Neuronal stem cell (in vitro differentiated cells): Measurements from ENCODE around the gene LMF1.
A peak's percentile ranks its signal among the peaks of the same experiment; 100 is the strongest.

ENCODE experiments used
- DNase-seq: peaks from one replicate; pipeline ENCODE4 v3.0.0-alpha.2; 2013; ENCODE audit warnings: low spot score
- H2AFZ ChIP-seq: one replicate; pipeline ENCODE4 v1.6.1; 2013; ENCODE audit warnings: mild to moderate bottlenecking, low read length, inconsistent platforms
- H2AK5ac ChIP-seq: 2 replicates; pipeline ENCODE4 v1.6.1; 2013; ENCODE audit warnings: low read depth, mild to moderate bottlenecking, inconsistent platforms, low read length, moderate library complexity, mixed read lengths
- H2BK120ac ChIP-seq: 2 replicates; pipeline ENCODE4 v1.6.1; 2013; ENCODE audit warnings: low read depth, mild to moderate bottlenecking, inconsistent platforms, low read length, moderate library complexity, mixed read lengths
- H2BK12ac ChIP-seq: one replicate; pipeline ENCODE4 v1.6.1; 2013; ENCODE audit warnings: low read length, inconsistent platforms
- H2BK15ac ChIP-seq: 2 replicates; pipeline ENCODE4 v1.6.1; 2013; ENCODE audit warnings: mild to moderate bottlenecking, low read length, inconsistent platforms, mixed read lengths
- H2BK5ac ChIP-seq: one replicate; pipeline ENCODE4 v1.6.1; 2013; ENCODE audit warnings: inconsistent platforms, mild to moderate bottlenecking, low read length, moderate library complexity
- H3K14ac ChIP-seq: one replicate; pipeline ENCODE4 v1.6.1; 2013; ENCODE audit warnings: low read length, inconsistent platforms
- H3K18ac ChIP-seq: 2 replicates; pipeline ENCODE4 v1.6.1; 2013; ENCODE audit warnings: low read length, inconsistent platforms
- H3K23ac ChIP-seq: 2 replicates; pipeline ENCODE4 v1.6.1; 2013; ENCODE audit warnings: low read depth, mild to moderate bottlenecking, mixed read lengths, low read length, inconsistent platforms; ENCODE audit not compliant: poor library complexity
- H3K27ac ChIP-seq: replicated peaks from 3 replicates; pipeline ENCODE4 v1.5.1; 2013; ENCODE audit warnings: low read length, inconsistent platforms
- H3K27me3 ChIP-seq, 3 experiments: 2 replicates each; pipeline ENCODE4 v1.6.1; 2013; ENCODE audit warnings: low read length in 3 of 3, mild to moderate bottlenecking in 2 of 3, inconsistent platforms in 1 of 3, low read depth in 1 of 3, mixed read lengths in 1 of 3, moderate library complexity in 1 of 3; ENCODE audit not compliant: control insufficient read depth in 3 of 3, insufficient read depth in 3 of 3
- H3K36me3 ChIP-seq, 2 donors: replicated peaks in 1 of 2; 2 replicates each; pipeline ENCODE4 v1.6.1; 2013; ENCODE audit warnings: low read length in 2 of 2; ENCODE audit not compliant: control insufficient read depth in 2 of 2, insufficient read depth in 2 of 2
- H3K4ac ChIP-seq: 2 replicates; pipeline ENCODE4 v1.6.1; 2013; ENCODE audit warnings: inconsistent platforms, mild to moderate bottlenecking, low read length, moderate library complexity
- H3K4me1 ChIP-seq, 2 donors: 1 replicate in 1 of 2; 2 replicates in 1 of 2; pipeline ENCODE4 v1.6.1; 2013; ENCODE audit warnings: low read length in 2 of 2, low read depth in 1 of 2; ENCODE audit not compliant: control insufficient read depth in 2 of 2, insufficient read depth in 1 of 2
- H3K4me2 ChIP-seq: one replicate; pipeline ENCODE4 v1.6.1; 2013; ENCODE audit warnings: mild to moderate bottlenecking, low read length, inconsistent platforms; ENCODE audit not compliant: insufficient read depth, poor library complexity, severe bottlenecking
- H3K4me3 ChIP-seq, 2 donors: 2 replicates each; pipeline ENCODE4 v1.5.1; 2013; ENCODE audit warnings: low read length in 2 of 2, mild to moderate bottlenecking in 2 of 2, inconsistent platforms in 1 of 2, moderate library complexity in 1 of 2
- H3K79me1 ChIP-seq: one replicate; pipeline ENCODE4 v1.6.1; 2013; ENCODE audit warnings: low read depth, mild to moderate bottlenecking, inconsistent platforms, low read length, moderate library complexity
- H3K9ac ChIP-seq: one replicate; pipeline ENCODE4 v1.6.1; 2013; ENCODE audit warnings: mild to moderate bottlenecking, low read depth, low read length, inconsistent platforms; ENCODE audit not compliant: poor library complexity
- H3K9me3 ChIP-seq, 2 donors: replicated peaks in 1 of 2; 2 replicates each; pipeline versions ENCODE3 to v1.6.1; 2013; ENCODE audit warnings: low read length in 2 of 2, mild to moderate bottlenecking in 2 of 2, inconsistent platforms in 1 of 2, low read depth in 1 of 2, mixed read lengths in 1 of 2, moderate library complexity in 1 of 2; ENCODE audit not compliant: control insufficient read depth in 2 of 2, insufficient read depth in 1 of 2
- H4K8ac ChIP-seq: one replicate; pipeline ENCODE4 v1.6.1; 2013; ENCODE audit warnings: low read depth, mild to moderate bottlenecking, inconsistent platforms, low read length, moderate library complexity
- H4K91ac ChIP-seq: one replicate; pipeline ENCODE4 v1.6.1; 2013; ENCODE audit warnings: low read length, low read depth, mild to moderate bottlenecking, inconsistent platforms; ENCODE audit not compliant: poor library complexity
- WGBS, 2 donors: extraction: QIAGEN DNeasy Blood & Tissue Kit; methylation state at CpG; one replicate each; pipeline ENCODE4 v1.1.7; 2013; ENCODE audit warnings: missing lambda C conversion rate in 2 of 2, mixed read lengths in 1 of 2; ENCODE audit not compliant: insufficient read length in 2 of 2, insufficient replicate concordance in 1 of 2; ENCODE audit errors: extremely low coverage in 2 of 2; 5-methylcytosine and 5-hydroxymethylcytosine counted together

The LMF1 gene

GRCh38 chr16:927931-928330 is 42.9 kb downstream of the LMF1 start:
- Histone ChIP-seq H3K4me3 (no peak overlapping the region), H2BK15ac (no peak overlapping the region), H4K8ac (peak overlapping the region; percentile 65), H3K4me2 (no peak overlapping the region), H2BK12ac (no peak overlapping the region), H3K18ac (peak overlapping the region; percentile 85), H3K4me1 (peaks cover 5 to 12% of the 10 kb centered on the region in 2 donors), H3K27ac (peak overlapping the region; percentile 59), H2AK5ac (peak overlapping the region; percentile 75), H3K79me1 (peaks cover 4% of the 10 kb centered on the region), H3K14ac (peak overlapping the region; percentile 63), H3K23ac (no peak overlapping the region), H3K4ac (no peak overlapping the region), H2BK5ac (peak overlapping the region; percentile 53), H4K91ac (no peak overlapping the region), H3K27me3 (peaks cover 0 to 4% (median 0%) of the 10 kb centered on the region in 3 experiments), H3K36me3 (peaks cover 0 to 8% of the 10 kb centered on the region in 2 donors), H3K9ac (peak overlapping the region; percentile 21), H2AFZ (no peak overlapping the region), H2BK120ac (no peak overlapping the region), H3K9me3 (peaks cover 22 to 32% of the 10 kb centered on the region in 2 donors)
- DNase-seq = no peak
- WGBS, 2 donors = no CpG with 5 or more reads among the region's 18 CpGs

GRCh38 chr16:927406-927805 is 43.4 kb downstream of the LMF1 start:
- Histone ChIP-seq H2BK12ac (no peak overlapping the region), H3K4ac (no peak overlapping the region), H2BK120ac (no peak overlapping the region), H2AFZ (no peak overlapping the region), H2AK5ac (no peak overlapping the region), H3K14ac (no peak overlapping the region), H3K18ac (no peak overlapping the region), H3K36me3 (peaks cover 0 to 6% of the 10 kb centered on the region in 2 donors), H3K23ac (peak overlapping the region; percentile 31), H3K27me3 (peaks cover 0 to 4% (median 0%) of the 10 kb centered on the region in 3 experiments), H3K79me1 (peaks cover 4% of the 10 kb centered on the region), H3K4me1 (peaks cover 5 to 12% of the 10 kb centered on the region in 2 donors), H3K9me3 (peaks cover 23 to 33% of the 10 kb centered on the region in 2 donors), H4K8ac (no peak overlapping the region), H3K9ac (no peak overlapping the region), H3K27ac (peak overlapping the region; percentile 59), H3K4me2 (no peak overlapping the region), H4K91ac (no peak overlapping the region), H3K4me3 (no peak overlapping the region), H2BK5ac (no peak overlapping the region), H2BK15ac (no peak overlapping the region)
- DNase-seq = no peak
- WGBS, 2 donors = no CpG with 5 or more reads among the region's 15 CpGs

GRCh38 chr16:926715-927114 is 44.1 kb downstream of the LMF1 start:
- H4K91ac ChIP-seq = no peak overlapping the region
- no peak overlapping the region for H3K4ac ChIP-seq
- H4K8ac ChIP-seq = no peak overlapping the region
- H2AK5ac ChIP-seq = no peak overlapping the region
- peaks cover 25 to 40% of the 10 kb centered on the region in 2 donors for H3K9me3 ChIP-seq
- no peak for DNase-seq
- H2BK15ac ChIP-seq = no peak overlapping the region
- no peak overlapping the region for H2BK120ac ChIP-seq
- no peak overlapping the region for H3K9ac ChIP-seq
- H3K4me1 ChIP-seq = peaks cover 4 to 12% of the 10 kb centered on the region in 2 donors
- no CpG with 5 or more reads among the region's 8 CpGs for WGBS, 2 donors
- H3K27me3 ChIP-seq = peaks cover 0 to 4% (median 0%) of the 10 kb centered on the region in 3 experiments
- H3K36me3 ChIP-seq = peaks cover 0 to 6% of the 10 kb centered on the region in 2 donors
- no peak overlapping the region for H3K4me2 ChIP-seq
- no peak overlapping the region for H3K23ac ChIP-seq
- H3K4me3 ChIP-seq = no peak overlapping the region
- H3K27ac ChIP-seq = no peak overlapping the region
- H3K14ac ChIP-seq = no peak overlapping the region
- no peak overlapping the region for H3K18ac ChIP-seq
- peaks cover 4% of the 10 kb centered on the region for H3K79me1 ChIP-seq
- no peak overlapping the region for H2BK5ac ChIP-seq
- H2BK12ac ChIP-seq = no peak overlapping the region
- H2AFZ ChIP-seq = no peak overlapping the region

- H3K4me3 ChIP-seq = no peak overlapping the region
- H2BK5ac ChIP-seq = no peak overlapping the region
- no peak overlapping the region for H3K18ac ChIP-seq
- H4K91ac ChIP-seq = no peak overlapping the region
- H3K79me1 ChIP-seq = peaks cover 4% of the 10 kb centered on the region
- no peak overlapping the region for H3K14ac ChIP-seq
- no peak overlapping the region for H2BK120ac ChIP-seq
- H3K9me3 ChIP-seq = peaks cover 25 to 40% of the 10 kb centered on the region in 2 donors
- no peak overlapping the region for H3K4me2 ChIP-seq
- no peak overlapping the region for H3K9ac ChIP-seq
- no peak overlapping the region for H3K23ac ChIP-seq
- WGBS, 2 donors = no CpG with 5 or more reads among the region's 13 CpGs
- no peak overlapping the region for H4K8ac ChIP-seq
- H3K36me3 ChIP-seq = peaks cover 0 to 6% of the 10 kb centered on the region in 2 donors
- H3K4ac ChIP-seq = no peak overlapping the region
- H3K27me3 ChIP-seq = peaks cover 0 to 4% (median 0%) of the 10 kb centered on the region in 3 experiments
- no peak overlapping the region for H2BK12ac ChIP-seq
- H2AFZ ChIP-seq = no peak overlapping the region
- no peak overlapping the region for H2BK15ac ChIP-seq
- H3K4me1 ChIP-seq = peaks cover 0 to 7% of the 10 kb centered on the region in 2 donors
- no peak for DNase-seq
- no peak overlapping the region for H3K27ac ChIP-seq
- no peak overlapping the region for H2AK5ac ChIP-seq
These were observed 46.0 kb downstream of the LMF1 start for GRCh38 chr16:924806-925205.
